LHCN-M2 (cell line): ENCODE results near the gene BDP1. TPM values are rescaled to one million over a fixed set of nuclear protein-coding genes. Genes with fewer than 3 reads are reported as not detected.
"Not testable (repeated sequence)": the region's sequence is repeated elsewhere in the genome, so short reads cannot be mapped to it uniquely, and the experiment has no call there.

Source experiments
- DNase-seq: peaks from one replicate; pipeline ENCODE4 v3.0.0-alpha.2; 2012; ENCODE audit warnings: low read depth
- polyA plus RNA-seq: library from polyadenylated mRNA; unstranded; fragments of >200 nt; gene quantifications from one replicate; pipeline ENCODE4 v1.2.1, GENCODE V29; 2012; ENCODE audit warnings: missing spikeins
- total RNA-seq: library from RNA; depleted of rRNA; stranded (reverse); fragments of >200 nt; gene quantifications from 2 replicates; pipeline ENCODE4 v1.2.3, GENCODE V29; 2014; rRNA removed

The BDP1 gene
- total RNA-seq: 18.2 and 18.9 TPM in 2 replicates
- 3.0 TPM for polyA plus RNA-seq

GRCh38 chr5:71455427-71456361 lies at the start of gene BDP1:
Gene BDP1 (plus strand): TSS chr5:71455651. CDS start chr5:71455878, 227 bp downstream.
- peak; percentile 92 for DNase-seq

- DNase-seq: not testable (repeated sequence)
Measured at GRCh38 chr5:71410088-71410487, 45.4 kb upstream of the BDP1 start.

- DNase-seq: not testable (repeated sequence)
Measured at GRCh38 chr5:71415626-71416025, 39.8 kb upstream of the BDP1 start.

- not testable (repeated sequence) for DNase-seq
Measured at GRCh38 chr5:71418026-71418425, 37.4 kb upstream of the BDP1 start.

GRCh38 chr5:71421278-71421677 lies 34.2 kb upstream of the BDP1 start:
- not testable (repeated sequence) for DNase-seq

- not testable (repeated sequence) for DNase-seq
Measured at GRCh38 chr5:71423896-71424295, 31.6 kb upstream of the BDP1 start.

GRCh38 chr5:71426686-71427474 lies 28.6 kb upstream of the BDP1 start:
- not testable (repeated sequence) for DNase-seq

GRCh38 chr5:71432410-71432809 lies 23.0 kb upstream of the BDP1 start:
- DNase-seq: not testable (repeated sequence)

- not testable (repeated sequence) for DNase-seq
Measured at GRCh38 chr5:71434825-71435224, 20.6 kb upstream of the BDP1 start.

- DNase-seq: not testable (repeated sequence)
Measured at GRCh38 chr5:71441564-71441963, 13.9 kb upstream of the BDP1 start.

- not testable (repeated sequence) for DNase-seq
Measured at GRCh38 chr5:71443891-71444290, 11.6 kb upstream of the BDP1 start.

- DNase-seq: not testable (repeated sequence)
Measured at GRCh38 chr5:71445015-71445414, 10.4 kb upstream of the BDP1 start.

- not testable (repeated sequence) for DNase-seq
Measured at GRCh38 chr5:71445523-71446152, 9.8 kb upstream of the BDP1 start.

GRCh38 chr5:71446540-71447216 lies 8.8 kb upstream of the BDP1 start:
- not testable (repeated sequence) for DNase-seq

GRCh38 chr5:71447218-71447808 lies 8.1 kb upstream of the BDP1 start:
- peak; percentile 22 for DNase-seq

- DNase-seq: no peak
Measured at GRCh38 chr5:71452876-71453275, 2.6 kb upstream of the BDP1 start.

- no peak for DNase-seq
Measured at GRCh38 chr5:71454913-71455312, 538 bp upstream of the BDP1 start.

- no peak for DNase-seq
Measured at GRCh38 chr5:71456362-71456743, 902 bp downstream of the BDP1 start.

GRCh38 chr5:71457106-71457505 lies 1.7 kb downstream of the BDP1 start:
- no peak for DNase-seq

- no peak for DNase-seq
Measured at GRCh38 chr5:71460693-71461092, 5.2 kb downstream of the BDP1 start.

- DNase-seq: no peak
Measured at GRCh38 chr5:71461360-71461759, 5.9 kb downstream of the BDP1 start.
